NCI-H187 treated with DMSO at 0.1 percent for 48 hours (cell line): ENCODE data around the gene OR4C45.
"Not testable (repeated sequence)": the region's sequence is repeated elsewhere in the genome, so short reads cannot be mapped to it uniquely, and the experiment has no call there.

Experiments
- DNase-seq: peaks from one replicate; lab custom pipeline; 2025; lab: John Stamatoyannopoulos, UW

The OR4C45 gene

GRCh38 chr11:50032574-50032973 lies at the start of gene OR4C45:
OR4C45 (plus strand) TSS chr11:50032874.
- no peak for DNase-seq

DNA sequence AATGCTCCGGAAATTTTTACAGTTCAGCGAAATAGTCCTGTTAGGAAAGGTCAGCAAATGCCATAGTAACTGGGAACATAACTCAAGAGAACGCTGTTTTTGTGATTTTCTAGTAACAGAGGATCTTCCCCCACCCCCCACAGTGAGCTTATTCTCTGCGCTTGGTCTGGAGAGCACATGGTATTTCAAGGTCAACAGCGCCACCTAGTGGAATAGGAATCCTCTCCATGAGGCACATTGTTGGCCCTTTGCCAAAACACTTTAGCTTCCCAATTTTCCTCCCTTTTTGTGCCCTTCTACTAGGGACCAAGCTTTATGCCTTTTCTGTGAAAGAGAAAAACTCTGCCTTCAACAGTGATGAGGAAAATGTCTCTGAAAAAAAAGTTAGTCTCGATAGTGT lies 37.1 kb upstream of the OR4C45 start:
- no peak for DNase-seq

- DNase-seq, result no peak
These were observed 2.5 kb upstream of the OR4C45 start for GRCh38 chr11:50030193-50030592.

- not testable (repeated sequence) for DNase-seq
These were observed 3.6 kb downstream of the OR4C45 start for GRCh38 chr11:50036239-50036638.

DNA sequence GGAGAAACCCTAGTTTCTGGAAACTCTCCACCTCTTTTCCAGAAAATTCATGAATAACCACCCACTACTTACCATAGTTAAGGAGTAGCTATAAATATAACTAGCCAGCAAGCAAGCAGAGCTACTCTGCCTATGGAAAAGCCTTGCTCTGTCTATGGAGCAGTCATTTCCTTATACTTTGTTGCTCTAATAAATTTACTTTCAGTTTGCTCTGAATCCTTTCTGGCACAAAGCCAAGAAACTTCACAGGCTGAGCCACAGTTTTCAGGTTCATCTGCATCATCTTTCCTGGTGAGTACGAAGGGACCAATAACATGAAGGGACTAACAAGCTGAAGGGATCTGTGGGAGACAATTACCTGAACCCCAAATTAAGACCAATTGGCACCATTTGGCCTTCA lies 4.6 kb downstream of the OR4C45 start:
- no peak for DNase-seq

DNA sequence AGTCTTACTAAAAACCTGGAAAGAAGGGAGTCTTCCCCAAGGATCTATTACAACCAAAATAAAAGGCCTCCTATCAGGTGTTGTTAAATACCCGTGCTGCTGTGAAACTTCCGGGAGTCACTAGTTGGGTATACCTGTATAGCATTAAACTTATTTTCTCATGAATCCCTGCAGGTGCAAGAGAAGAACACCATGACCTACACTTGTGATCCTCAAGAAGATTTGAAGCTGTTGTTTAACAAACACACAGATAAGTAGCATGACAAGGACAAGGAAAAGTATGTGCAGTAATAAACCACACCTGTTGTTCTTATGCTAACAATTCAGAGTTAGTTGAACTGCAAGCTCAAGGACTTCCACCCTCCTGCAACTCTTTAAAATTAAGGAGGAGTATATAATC lies 12.0 kb downstream of the OR4C45 start:
- DNase-seq, result no peak

- DNase-seq, result not testable (repeated sequence)
These were observed 30.4 kb downstream of the OR4C45 start for GRCh38 chr11:50063056-50063455.

DNA sequence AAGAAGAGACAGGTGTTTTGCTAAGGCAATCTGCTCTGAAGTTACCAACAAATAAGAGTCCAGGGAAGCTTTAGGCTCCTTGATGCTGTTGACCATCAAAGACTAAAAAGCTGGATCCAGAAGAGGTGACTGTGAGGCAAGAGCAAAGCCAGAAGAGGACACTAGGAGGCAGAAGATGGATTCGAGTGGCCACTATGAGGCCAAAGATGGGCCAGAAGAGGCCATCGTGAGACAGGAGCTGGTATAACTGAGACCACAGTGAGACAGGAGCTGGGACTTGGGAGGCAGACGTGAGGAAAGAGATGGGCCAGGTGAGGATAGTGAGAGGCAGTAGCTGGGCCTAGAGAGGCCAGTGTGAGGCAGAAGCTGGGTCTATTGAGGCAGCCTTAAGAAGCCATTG lies 37.7 kb downstream of the OR4C45 start:
- no peak for DNase-seq

DNA sequence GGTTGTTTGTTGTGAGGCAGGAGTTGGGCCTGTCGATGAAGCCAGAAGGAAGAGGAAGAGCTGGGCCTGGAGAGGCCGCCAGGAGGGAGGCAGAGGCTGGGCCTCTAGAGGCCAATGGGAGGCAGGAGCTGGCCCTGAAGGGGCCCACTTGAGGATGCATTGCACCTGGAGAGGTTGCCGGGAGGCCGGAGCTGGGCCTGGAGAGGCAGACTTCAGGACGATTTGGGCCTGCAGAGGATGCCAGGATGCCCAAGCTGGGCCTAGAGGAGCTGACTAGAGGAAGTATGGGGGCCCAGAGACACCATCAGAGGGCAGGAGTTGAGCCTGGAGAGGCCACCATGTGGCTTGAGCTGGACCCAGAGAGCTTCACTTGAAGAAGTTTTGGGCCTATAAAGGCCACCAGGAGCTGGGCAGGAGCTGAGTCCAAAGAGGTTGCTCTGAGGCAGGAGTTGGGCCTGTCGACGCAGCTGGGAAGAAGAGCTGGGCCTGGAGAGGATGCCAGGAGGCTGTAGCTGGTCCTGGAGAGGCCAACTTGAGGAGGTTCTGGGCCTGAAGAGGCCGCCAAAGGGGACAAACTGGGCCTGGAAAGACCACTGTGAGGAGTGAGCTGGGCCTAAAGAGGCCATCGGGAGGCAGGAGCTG lies 39.0 kb downstream of the OR4C45 start:
- no peak for DNase-seq

DNA sequence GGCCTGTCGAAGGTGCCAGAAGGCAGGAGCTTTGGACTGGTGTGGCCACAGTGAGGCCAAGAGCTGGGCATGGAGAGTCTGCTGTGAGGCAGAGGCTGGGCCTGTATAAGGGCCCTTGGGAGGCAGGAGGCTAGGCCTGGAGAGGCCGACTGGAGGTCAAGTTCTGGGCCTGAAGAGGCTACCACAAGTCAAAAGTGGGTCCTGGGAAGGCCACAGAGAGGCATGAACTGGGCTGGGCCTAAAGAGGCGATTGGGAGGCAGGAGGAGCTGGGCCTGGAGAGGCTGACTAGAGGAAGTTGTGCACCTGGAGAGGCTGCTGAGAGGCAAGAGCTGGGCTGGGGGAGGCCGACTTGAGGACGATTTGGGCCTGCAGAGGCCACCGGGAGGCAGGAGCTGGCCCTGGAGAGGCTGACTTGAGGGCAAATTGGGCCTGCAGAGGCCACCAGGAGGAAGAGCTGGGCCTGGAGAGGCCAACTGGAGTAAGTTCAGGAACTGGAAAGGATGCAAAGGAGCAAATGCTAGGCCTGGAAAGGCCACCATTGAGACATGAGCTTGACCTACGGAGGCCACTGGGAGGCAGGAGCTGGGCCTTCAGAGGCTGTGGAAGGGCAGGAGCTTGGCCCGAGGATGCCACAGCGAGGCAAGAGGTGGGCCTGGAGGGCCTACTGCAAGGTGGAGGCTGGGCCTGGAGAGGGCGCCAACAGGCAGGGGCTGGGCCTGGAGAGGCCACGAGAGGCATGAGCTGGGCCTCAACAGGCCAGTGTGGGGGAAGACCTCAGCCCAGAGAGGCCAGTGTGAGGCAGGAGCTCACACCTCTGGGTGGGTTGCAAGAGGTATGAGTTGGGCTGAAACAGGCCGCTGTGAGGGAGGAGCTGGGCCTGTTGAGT lies 39.8 kb downstream of the OR4C45 start:
- no peak for DNase-seq

- DNase-seq, result no peak
These were observed 40.7 kb downstream of the OR4C45 start for GRCh38 chr11:50073113-50074105.

- DNase-seq, result no peak
These were observed 41.5 kb downstream of the OR4C45 start for GRCh38 chr11:50074161-50074560.

GRCh38 chr11:50075856-50076255 lies 43.2 kb downstream of the OR4C45 start:
- no peak for DNase-seq

DNA sequence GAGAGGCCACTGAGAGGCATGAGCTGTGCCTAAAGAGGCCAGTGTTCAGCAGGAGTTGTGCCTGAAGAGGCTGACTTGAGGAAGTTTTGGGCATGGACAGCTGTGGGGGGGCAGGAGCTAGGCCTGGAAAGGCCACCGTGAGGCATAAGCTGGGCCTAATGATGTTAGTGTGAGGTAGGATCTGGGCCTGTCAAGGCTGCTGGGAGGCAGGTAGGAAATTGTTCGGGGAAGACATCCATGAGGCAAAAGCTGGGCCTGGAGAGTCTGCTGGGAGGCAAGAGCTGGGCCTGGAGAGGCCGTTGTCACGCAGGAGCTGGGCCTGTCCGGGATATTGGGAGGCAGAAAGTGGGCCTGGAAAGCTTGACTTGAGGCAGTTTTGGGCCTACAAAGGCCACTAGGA lies 44.9 kb downstream of the OR4C45 start:
- DNase-seq, result no peak

DNA sequence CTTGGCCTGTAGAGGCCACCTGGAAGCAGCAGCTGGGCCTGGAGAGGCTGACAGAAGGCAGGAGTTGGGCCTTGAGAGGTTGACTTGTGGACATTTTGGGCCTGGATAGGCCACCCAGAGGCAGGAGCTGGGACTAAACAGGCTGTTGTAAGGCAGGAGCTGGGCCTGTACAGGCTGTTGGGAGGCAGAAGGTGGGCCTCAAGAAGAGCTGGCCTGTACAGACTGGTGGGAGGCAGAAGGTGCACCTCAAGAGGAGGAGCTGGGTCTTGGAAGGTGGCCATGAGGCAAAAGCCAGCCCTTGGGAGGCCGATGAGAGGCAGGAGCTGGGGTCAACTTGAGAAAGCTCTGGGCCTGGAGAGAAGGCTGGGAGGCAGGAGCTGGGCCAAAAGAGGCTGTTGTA lies 45.3 kb downstream of the OR4C45 start:
- no peak for DNase-seq

- not testable (repeated sequence) for DNase-seq
These were observed 46.3 kb downstream of the OR4C45 start for GRCh38 chr11:50078946-50079345.

DNA sequence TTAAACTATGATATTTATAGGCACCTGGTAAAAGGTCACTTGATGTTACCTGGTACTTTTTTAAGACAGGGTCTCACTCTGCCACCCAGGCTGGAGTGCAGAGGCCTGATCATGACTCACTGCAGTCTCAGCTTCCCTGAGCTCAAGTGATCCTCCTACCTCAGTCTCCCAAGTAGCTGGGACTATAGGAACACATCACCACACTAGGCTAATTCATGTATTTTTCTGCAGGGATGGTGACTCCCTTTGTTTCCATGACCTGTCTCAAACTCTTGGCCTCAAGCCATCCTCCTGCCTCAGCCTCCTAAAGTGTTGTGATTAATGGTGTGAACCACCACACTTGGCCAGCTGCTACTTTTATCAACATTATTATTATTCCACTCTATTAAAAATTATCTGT lies 47.6 kb downstream of the OR4C45 start:
- no peak for DNase-seq
